HG02840 (cell line): ENCODE results near the gene CFAP69.
"Not testable (repeated sequence)": the region's sequence is repeated elsewhere in the genome, so short reads cannot be mapped to it uniquely, and the experiment has no call there.

Experiments
- ATAC-seq: cut with Tn5 transposase; IDR thresholded peaks from one replicate; pipeline ENCODE4 v1.9.1; 2021; ENCODE audit warnings: mild to moderate bottlenecking, moderate library complexity, moderate number of reproducible peaks; ENCODE audit not compliant: unreplicated experiment, low FRiP score

CFAP69 gene

DNA sequence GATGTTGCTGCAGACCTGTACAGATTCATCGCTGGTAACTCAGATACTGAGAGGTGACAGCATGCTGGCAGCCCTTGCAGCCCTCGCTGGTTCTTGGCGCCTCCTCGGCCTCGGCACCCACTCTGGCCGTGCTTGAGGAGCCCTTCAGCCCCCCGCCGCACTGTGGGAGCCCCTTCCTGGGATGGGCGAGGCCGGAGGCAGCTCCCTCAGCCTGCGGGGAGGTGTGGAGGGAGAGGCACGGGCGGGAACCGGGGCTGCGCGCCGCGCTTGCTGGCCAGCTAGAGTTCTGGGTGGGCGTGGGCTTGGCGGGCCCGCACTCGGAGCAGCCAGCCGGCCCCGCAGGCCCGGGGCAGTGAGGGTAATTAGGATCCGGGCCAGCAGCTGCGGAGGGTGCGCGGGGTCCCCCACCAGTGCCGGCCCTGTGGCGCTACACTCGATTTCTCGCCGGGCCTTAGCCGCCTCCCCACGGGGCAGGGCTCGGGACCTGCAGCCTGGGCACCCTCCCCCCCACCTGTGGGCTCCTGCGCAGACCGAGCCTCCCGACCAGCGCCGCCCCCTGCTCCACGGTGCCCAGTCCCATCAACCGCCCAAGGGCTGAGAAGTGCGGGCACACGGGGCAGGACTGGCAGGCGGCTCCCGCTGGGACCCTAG is 89.3 kb downstream of the CFAP69 start:
- ATAC-seq, result no peak

DNA sequence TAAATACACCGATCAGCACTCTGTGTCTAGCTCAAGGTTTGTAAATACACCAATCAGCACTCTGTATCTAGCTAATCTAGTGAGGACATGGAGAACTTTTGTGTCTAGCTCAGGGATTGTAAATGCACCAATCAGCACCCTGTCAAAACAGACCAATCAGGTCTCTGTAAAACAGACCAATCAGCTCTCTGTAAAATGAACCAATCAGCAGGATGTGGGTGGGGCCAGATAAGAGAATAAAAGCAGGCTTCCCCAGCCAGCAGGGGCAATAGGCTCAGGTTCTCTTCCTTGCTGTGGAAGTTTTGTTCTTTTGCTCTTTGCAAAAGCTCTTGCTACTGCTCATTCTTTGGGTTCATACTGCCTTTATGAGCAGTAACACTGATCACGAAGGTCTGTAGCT is 90.0 kb downstream of the CFAP69 start:
- not testable (repeated sequence) for ATAC-seq

DNA sequence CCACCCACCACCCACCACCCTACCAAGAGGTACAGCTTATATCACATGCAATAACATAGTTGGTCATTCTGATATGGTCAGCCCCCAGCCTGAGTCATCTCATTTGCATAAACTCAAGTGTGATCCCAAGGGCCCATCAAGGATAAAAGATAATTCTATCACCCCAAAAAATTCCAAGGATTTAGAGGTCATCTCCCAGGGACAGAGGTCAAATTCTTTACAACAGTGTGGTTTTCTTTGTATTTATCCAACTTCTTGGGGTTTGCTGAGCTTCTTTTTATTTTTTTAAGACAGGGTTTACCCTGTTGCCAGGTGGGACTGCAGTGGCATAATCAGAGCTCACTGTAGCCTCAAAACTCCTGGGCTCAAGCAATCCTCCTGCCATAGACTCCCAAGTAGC is 92.1 kb downstream of the CFAP69 start:
- ATAC-seq, result no peak

DNA sequence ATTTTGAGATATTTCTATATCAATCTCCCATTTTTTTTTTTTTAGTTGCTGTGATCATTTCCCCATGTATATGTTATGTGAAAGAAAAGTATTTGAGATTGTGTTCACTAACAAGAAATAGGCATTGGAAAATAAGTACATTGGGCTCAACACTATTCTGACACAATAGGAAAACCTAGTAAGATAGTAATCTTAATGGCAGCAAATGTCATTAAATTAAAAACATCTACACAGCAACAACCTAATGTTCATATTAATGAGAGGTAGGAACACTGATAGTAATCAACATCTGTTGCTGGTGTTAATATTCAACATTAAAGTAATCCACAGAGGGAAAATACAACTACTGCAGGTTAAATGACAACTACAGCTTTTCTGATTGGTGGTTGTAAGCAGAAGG is 100.0 kb downstream of the CFAP69 start:
- no peak for ATAC-seq

DNA sequence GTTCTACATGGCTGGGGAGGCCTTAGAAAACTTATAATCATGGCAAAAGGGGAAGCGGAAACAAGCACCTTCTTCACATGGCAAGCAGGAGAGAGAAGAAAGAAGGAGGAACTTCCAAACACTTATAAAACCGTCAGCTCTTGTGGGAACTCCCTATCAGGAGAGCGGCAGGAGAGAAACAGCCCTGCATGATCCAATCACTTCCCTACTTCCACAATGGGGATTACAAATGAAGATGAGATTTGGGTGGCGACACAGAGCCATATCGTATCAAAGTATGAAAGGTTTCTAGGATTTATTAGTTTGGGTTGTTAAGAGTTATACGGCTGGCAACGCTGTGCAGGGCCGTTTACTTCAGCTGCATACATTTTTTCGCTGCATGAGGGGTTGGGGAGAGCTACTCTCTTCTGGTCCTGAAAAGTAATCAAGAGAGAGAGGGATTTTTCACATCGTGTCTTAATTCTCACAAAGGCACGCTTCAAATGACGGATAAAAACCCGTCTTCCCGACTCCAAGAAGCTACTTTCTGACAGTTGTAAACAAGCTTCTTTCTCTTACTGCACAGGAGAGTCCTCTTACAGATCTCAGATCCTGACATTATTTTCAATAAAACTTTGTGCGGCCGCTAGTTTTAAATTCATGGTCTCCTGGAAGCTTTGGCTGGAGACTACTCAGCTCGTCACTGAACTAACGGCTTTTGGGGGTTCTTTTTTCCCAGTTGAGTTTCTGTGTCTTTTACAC is 100.8 kb downstream of the CFAP69 start:
- peak; percentile 31 for ATAC-seq

DNA sequence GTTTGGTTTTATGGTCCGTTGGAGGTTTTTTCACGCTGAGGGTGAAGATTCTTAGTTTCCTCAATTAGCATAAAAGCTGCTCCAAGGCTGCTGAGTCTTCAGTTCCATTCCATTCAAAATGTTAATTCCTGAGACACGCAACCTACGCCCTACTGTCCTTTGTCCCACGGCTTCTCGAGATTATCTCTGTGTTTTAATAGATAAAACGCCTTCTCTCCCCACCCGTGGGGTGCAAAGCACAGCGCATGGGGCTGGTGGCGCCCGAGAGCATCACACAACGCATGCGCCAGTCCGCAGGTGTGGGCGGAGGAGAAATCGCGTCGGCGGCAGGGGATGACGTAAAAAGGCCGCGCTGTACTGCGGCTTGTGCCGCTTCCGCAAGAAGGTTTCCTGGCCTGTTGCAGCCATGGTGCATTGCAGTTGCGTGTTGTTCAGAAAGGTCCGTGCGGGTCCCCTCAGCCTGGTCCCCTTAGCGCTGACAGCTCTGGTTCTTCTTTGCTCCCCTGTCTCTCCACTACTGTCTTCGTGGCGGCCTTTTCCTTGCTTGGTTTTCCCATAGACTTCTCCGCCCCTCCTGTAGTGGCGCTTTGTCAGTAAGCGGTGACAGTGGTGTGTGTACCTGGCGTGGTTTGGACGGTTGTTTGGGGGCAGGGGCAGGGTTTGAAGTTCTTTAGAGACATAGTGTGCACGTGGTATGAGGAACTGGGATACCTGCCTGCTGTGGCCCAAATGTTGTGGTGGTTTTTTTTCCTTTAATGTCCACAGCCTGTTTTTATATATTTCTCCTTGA is 101.6 kb downstream of the CFAP69 start, which contains the start of gene GTPBP10:
Gene GTPBP10, plus strand, starts transcription at position 381 of the 790 bp plus-strand sequence. Its CDS starts 26 bp downstream, at position 407.
- peak; percentile 96 for ATAC-seq

DNA sequence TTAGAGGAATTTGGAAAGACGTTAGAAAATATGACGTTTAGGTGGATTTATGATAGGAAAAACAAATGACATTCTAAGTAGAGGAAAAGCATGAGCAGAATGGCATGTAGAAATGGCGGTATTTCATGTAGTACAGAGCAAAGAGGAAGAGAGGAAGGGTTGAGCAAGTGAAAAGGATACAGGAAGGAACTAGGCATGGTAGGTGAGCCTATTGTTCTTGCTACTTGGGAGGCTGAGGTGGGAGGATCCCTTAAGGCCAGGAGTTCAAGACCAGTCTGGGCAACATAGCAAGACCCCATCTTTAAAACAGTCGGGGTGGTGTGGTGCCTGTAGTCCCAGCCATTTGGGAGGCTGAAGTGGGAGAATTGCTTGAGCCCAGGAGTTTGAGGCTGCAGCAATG is 102.8 kb downstream of the CFAP69 start:
- no peak for ATAC-seq

DNA sequence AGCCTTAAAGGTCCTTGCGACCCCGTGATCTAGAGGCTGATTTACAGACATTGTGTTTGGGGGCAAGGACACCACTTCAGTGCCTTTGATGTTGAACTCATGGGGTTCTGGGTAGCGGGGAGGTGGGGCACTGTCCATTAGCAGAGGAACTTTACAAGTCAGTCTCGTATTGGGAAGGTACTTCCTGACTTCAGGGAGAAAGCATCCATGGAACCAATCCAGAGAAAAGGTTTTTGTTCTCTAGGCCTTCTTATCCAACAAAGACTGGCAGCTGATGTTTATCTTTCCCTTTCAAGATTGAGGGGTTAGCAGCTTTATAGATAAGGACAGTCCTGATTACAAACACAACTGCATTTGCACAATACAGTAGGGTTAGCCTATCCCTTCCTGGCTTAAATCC is 104.3 kb downstream of the CFAP69 start:
- ATAC-seq, result no peak

DNA sequence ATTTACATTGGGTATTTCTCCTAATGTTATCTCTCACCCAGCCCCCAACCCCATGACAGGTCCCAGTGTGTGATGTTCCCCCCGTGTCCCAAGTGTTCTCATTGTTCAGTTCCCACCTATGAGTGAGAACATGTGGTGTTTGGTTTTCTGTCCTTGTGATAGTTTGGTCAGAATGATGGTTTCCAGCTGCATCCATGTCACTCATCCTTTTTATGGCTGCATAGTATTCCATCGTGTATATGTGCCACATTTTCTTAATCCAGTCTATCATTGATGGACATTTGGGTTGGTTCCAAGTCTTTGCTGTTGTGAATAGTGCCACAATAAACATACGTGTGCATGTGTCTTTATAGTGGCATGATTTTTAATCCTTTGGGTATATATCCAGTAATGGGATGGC is 105.1 kb downstream of the CFAP69 start:
- not testable (repeated sequence) for ATAC-seq

DNA sequence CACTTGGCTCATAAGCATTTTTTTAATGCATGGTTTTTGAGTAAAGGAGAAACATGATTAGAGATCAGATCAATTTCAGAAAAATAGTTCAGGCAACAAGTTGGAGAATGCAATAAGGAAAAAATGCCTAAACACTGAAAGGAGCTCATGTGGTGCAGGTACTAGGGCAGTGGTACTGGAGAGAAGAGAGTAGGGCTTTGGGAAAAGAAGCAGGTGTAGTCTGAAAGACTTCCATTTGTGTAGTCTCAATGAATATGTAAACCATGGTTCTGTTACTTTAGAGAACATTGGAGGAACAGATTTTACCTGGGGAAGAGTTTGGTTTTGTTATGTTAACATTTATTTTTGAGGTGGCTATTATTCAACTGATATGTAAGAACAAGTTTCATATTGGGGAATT is 107.0 kb downstream of the CFAP69 start:
- no peak for ATAC-seq
